Measurements from ENCODE around the gene POLR2L. TPM values are rescaled to one million over a fixed set of nuclear protein-coding genes. Genes with fewer than 3 reads are reported as not detected.
A peak's percentile ranks its signal among the peaks of the same experiment; 100 is the strongest.

The POLR2L gene
- total and polyA plus RNA-seq, 2 of the 13 experiments (the other 11 are each of a cell fraction or from before 2014, with no cell fraction given): 104 to 114 TPM

GRCh38 chr11:843818-844692 is 1.7 kb upstream of the POLR2L start (continued):
- TF ChIP-seq ZNF782 (CRISPR knock-in tag; IDR thresholded peaks at IDR 0.05; ENCODE audit: borderline replicate concordance): no peak
- TF ChIP-seq, protein P1, sequence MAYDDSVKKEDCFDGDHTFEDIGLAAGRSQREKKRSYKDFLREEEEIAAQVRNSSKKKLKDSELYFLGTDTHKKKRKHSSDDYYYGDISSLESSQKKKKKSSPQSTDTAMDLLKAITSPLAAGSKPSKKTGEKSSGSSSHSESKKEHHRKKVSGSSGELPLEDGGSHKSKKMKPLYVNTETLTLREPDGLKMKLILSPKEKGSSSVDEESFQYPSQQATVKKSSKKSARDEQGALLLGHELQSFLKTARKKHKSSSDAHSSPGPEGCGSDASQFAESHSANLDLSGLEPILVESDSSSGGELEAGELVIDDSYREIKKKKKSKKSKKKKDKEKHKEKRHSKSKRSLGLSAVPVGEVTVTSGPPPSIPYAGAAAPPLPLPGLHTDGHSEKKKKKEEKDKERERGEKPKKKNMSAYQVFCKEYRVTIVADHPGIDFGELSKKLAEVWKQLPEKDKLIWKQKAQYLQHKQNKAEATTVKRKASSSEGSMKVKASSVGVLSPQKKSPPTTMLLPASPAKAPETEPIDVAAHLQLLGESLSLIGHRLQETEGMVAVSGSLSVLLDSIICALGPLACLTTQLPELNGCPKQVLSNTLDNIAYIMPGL (CRISPR knock-in tag; IDR thresholded peaks at IDR 0.05; ENCODE audit: borderline replicate concordance in 1 of 2, low read depth in 1 of 2): 0 out of 4 replicates have a peak, but pooled peaks have one; percentile 16 to 38
- TF ChIP-seq KMT2B (CRISPR knock-in tag; IDR thresholded peaks at IDR 0.05): 0 out of 2 replicates have a peak, but pooled peaks have one; percentile 46
- TF ChIP-seq ZNF451 (CRISPR knock-in tag; IDR thresholded peaks at IDR 0.05): peak; percentile 41; the same call in 1 of the 2 replicates
- no peak for TF ChIP-seq ZNF839 (CRISPR knock-in tag; IDR thresholded peaks at IDR 0.05; ENCODE audit: borderline replicate concordance)
- TF ChIP-seq ZNF510 (CRISPR knock-in tag; IDR thresholded peaks at IDR 0.05; ENCODE audit: low read depth): no peak
- TF ChIP-seq ZFP91 (CRISPR knock-in tag; IDR thresholded peaks at IDR 0.05; ENCODE audit: borderline replicate concordance): peak; percentile 83
- no peak for TF ChIP-seq FOXM1 (CRISPR knock-in tag; IDR thresholded peaks at IDR 0.05)
- TF ChIP-seq, protein P2, sequence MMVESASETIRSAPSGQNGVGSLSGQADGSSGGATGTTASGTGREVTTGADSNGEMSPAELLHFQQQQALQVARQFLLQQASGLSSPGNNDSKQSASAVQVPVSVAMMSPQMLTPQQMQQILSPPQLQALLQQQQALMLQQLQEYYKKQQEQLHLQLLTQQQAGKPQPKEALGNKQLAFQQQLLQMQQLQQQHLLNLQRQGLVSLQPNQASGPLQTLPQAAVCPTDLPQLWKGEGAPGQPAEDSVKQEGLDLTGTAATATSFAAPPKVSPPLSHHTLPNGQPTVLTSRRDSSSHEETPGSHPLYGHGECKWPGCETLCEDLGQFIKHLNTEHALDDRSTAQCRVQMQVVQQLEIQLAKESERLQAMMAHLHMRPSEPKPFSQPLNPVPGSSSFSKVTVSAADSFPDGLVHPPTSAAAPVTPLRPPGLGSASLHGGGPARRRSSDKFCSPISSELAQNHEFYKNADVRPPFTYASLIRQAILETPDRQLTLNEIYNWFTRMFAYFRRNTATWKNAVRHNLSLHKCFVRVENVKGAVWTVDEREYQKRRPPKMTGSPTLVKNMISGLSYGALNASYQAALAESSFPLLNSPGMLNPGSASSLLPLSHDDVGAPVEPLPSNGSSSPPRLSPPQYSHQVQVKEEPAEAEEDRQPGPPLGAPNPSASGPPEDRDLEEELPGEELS (CRISPR knock-in tag; IDR thresholded peaks at IDR 0.05): peak; percentile 54
- TF ChIP-seq, protein P3, sequence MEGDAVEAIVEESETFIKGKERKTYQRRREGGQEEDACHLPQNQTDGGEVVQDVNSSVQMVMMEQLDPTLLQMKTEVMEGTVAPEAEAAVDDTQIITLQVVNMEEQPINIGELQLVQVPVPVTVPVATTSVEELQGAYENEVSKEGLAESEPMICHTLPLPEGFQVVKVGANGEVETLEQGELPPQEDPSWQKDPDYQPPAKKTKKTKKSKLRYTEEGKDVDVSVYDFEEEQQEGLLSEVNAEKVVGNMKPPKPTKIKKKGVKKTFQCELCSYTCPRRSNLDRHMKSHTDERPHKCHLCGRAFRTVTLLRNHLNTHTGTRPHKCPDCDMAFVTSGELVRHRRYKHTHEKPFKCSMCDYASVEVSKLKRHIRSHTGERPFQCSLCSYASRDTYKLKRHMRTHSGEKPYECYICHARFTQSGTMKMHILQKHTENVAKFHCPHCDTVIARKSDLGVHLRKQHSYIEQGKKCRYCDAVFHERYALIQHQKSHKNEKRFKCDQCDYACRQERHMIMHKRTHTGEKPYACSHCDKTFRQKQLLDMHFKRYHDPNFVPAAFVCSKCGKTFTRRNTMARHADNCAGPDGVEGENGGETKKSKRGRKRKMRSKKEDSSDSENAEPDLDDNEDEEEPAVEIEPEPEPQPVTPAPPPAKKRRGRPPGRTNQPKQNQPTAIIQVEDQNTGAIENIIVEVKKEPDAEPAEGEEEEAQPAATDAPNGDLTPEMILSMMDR (CRISPR knock-in tag; IDR thresholded peaks at IDR 0.05): peak; percentile 35
- TF ChIP-seq NR2C2 (CRISPR knock-in tag; IDR thresholded peaks at IDR 0.05; ENCODE audit: borderline replicate concordance): 0 out of 2 replicates have a peak, but pooled peaks have one; percentile 58
- no peak for TF ChIP-seq ZNF550 (CRISPR knock-in tag; IDR thresholded peaks at IDR 0.05; ENCODE audit: borderline replicate concordance)
- TF ChIP-seq KLF12 (CRISPR knock-in tag; IDR thresholded peaks at IDR 0.05; ENCODE audit: borderline replicate concordance): peak; percentile 10; the same call in 1 of the 2 replicates
- no peak for TF ChIP-seq PRMT3 (CRISPR knock-in tag; IDR thresholded peaks at IDR 0.05; ENCODE audit: borderline replicate concordance, low read depth)
- TF ChIP-seq MEF2D (CRISPR knock-in tag; IDR thresholded peaks at IDR 0.05): peak; percentile 49; the same call in 1 of the 2 replicates
- TF ChIP-seq, protein P4, sequence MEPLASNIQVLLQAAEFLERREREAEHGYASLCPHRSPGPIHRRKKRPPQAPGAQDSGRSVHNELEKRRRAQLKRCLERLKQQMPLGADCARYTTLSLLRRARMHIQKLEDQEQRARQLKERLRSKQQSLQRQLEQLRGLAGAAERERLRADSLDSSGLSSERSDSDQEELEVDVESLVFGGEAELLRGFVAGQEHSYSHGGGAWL (CRISPR knock-in tag; IDR thresholded peaks at IDR 0.05): no peak
- TF ChIP-seq ZNF235 (CRISPR knock-in tag; IDR thresholded peaks at IDR 0.05; ENCODE audit: borderline replicate concordance): 0 out of 2 replicates have a peak, but pooled peaks have one; percentile 6
